Left ventricle myocardium inferior (tissue), 1 donor: Measurements from ENCODE around the gene RAMP3. TPM values are rescaled to one million over a fixed set of nuclear protein-coding genes. Genes with fewer than 3 reads are reported as not detected.

Source experiments
- DNase-seq: peaks from one replicate; pipeline ENCODE4 v3.0.0-alpha.2; 2020
- H3K27ac ChIP-seq: fragments of 200-600 bp; replicated peaks from 2 replicates; pipeline ENCODE4 v1.8.0; 2021
- H3K27me3 ChIP-seq: fragments of 200-600 bp; 2 replicates; pipeline ENCODE4 v1.8.0; 2021; ENCODE audit warnings: low read depth
- H3K36me3 ChIP-seq: fragments of 200-600 bp; 2 replicates; pipeline ENCODE4 v1.8.0; 2021
- H3K4me1 ChIP-seq: fragments of 200-600 bp; 2 replicates; pipeline ENCODE4 v1.8.0; 2021
- H3K4me3 ChIP-seq: fragments of 200-600 bp; 2 replicates; pipeline ENCODE4 v1.8.0; 2021; ENCODE audit warnings: mild to moderate bottlenecking, moderate library complexity
- H3K9me3 ChIP-seq: fragments of 200-600 bp; replicated peaks from 2 replicates; pipeline ENCODE4 v1.8.0; 2021
- intact Hi-C: fragments of 100-400 bp; cut with micrococcal nuclease; formaldehyde crosslinking; loops from one replicate; pipeline ENCODE4 v1.11.0; 2022
- total RNA-seq: library from RNA; stranded (reverse); fragmentation: NEBNext Ultra II Directional; extraction: Animal tissue kit (Norgen Biotek cat#: 25700); gene quantifications from one replicate; pipeline ENCODE4 v1.2.1, GENCODE V29; 2021
- TF ChIP-seq, protein P1 (sequence below): fragments of 200-600 bp; IDR thresholded peaks from 2 replicates; pipeline ENCODE4 v1.8.0; 2021; ENCODE audit warnings: antibody characterized with exemption, mild to moderate bottlenecking, borderline replicate concordance
- donor health status: DM: no; HTN: yes; CAD: no; lungs with severe emphysema.

The RAMP3 gene
- total RNA-seq, 1 donor from 2014 or later: 30.7 TPM

GRCh38 chr7:45193828-45194227 is 36.2 kb downstream of the RAMP3 start:
- intact Hi-C loops: no loop called here
- Histone ChIP-seq H3K9me3 (no peaks in the 10 kb centered on the region), H3K36me3 (no peaks in the 10 kb centered on the region), H3K4me3 (no peak overlapping the region), H3K27me3 (peaks cover 5% of the 10 kb centered on the region), H3K27ac (peak overlapping the region; percentile 16), H3K4me1 (peaks cover 15% of the 10 kb centered on the region)
- TF ChIP-seq, protein P1, sequence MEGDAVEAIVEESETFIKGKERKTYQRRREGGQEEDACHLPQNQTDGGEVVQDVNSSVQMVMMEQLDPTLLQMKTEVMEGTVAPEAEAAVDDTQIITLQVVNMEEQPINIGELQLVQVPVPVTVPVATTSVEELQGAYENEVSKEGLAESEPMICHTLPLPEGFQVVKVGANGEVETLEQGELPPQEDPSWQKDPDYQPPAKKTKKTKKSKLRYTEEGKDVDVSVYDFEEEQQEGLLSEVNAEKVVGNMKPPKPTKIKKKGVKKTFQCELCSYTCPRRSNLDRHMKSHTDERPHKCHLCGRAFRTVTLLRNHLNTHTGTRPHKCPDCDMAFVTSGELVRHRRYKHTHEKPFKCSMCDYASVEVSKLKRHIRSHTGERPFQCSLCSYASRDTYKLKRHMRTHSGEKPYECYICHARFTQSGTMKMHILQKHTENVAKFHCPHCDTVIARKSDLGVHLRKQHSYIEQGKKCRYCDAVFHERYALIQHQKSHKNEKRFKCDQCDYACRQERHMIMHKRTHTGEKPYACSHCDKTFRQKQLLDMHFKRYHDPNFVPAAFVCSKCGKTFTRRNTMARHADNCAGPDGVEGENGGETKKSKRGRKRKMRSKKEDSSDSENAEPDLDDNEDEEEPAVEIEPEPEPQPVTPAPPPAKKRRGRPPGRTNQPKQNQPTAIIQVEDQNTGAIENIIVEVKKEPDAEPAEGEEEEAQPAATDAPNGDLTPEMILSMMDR: no peak
- no peak for DNase-seq

DNA sequence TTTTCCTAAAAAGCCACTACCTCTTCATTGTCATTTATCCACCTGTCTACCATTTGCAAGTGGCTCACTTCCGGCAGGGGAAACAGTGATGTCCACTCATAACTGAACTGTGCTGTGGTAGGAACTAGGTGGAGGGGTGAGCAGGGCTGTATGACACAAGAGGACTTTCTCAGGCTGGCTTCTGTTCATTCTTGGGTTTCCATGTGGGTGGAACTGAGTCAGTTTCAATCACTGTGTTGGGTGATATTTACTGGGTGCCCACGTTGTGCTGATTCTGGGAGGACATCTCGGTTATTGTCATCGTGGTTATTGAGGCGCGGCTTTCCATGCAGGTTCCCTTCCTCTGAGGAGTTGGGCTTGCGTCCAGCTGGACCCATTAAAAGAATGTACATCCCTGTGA is 38.8 kb downstream of the RAMP3 start:
- TF ChIP-seq, protein P1: no peak
- H3K9me3 ChIP-seq: no peaks in the 10 kb centered on the region
- DNase-seq: no peak
- no peaks in the 10 kb centered on the region for H3K4me1 ChIP-seq
- intact Hi-C loops: no loop called here
- H3K4me3 ChIP-seq: no peak overlapping the region
- no peak overlapping the region for H3K27ac ChIP-seq
- H3K27me3 ChIP-seq: no peaks in the 10 kb centered on the region
- H3K36me3 ChIP-seq: no peaks in the 10 kb centered on the region

GRCh38 chr7:45197461-45197860 is 39.9 kb downstream of the RAMP3 start:
- Histone ChIP-seq H3K27me3 (no peaks in the 10 kb centered on the region), H3K4me1 (no peaks in the 10 kb centered on the region), H3K36me3 (no peaks in the 10 kb centered on the region), H3K27ac (no peak overlapping the region), H3K4me3 (no peak overlapping the region), H3K9me3 (no peaks in the 10 kb centered on the region)
- TF ChIP-seq, protein P1: no peak
- DNase-seq: no peak
- intact Hi-C loops: no loop called here

- peaks cover 14% of the 10 kb centered on the region for H3K4me1 ChIP-seq
- H3K4me3 ChIP-seq: no peak overlapping the region
- peaks cover 4% of the 10 kb centered on the region for H3K27me3 ChIP-seq
- H3K36me3 ChIP-seq: no peaks in the 10 kb centered on the region
- TF ChIP-seq, protein P1: no peak
- intact Hi-C loops: no loop called here
- no peak for DNase-seq
- no peak overlapping the region for H3K27ac ChIP-seq
- no peaks in the 10 kb centered on the region for H3K9me3 ChIP-seq
These were observed 41.4 kb downstream of the RAMP3 start for GRCh38 chr7:45198986-45199385.

- Histone ChIP-seq H3K4me3 (no peak overlapping the region), H3K27ac (no peak overlapping the region), H3K27me3 (peaks cover 4% of the 10 kb centered on the region), H3K36me3 (no peaks in the 10 kb centered on the region), H3K9me3 (no peaks in the 10 kb centered on the region), H3K4me1 (peaks cover 19% of the 10 kb centered on the region)
- intact Hi-C loops: no loop called here
- no peak for DNase-seq
- TF ChIP-seq, protein P1: no peak
These were observed 41.9 kb downstream of the RAMP3 start for GRCh38 chr7:45199506-45199905.

DNA sequence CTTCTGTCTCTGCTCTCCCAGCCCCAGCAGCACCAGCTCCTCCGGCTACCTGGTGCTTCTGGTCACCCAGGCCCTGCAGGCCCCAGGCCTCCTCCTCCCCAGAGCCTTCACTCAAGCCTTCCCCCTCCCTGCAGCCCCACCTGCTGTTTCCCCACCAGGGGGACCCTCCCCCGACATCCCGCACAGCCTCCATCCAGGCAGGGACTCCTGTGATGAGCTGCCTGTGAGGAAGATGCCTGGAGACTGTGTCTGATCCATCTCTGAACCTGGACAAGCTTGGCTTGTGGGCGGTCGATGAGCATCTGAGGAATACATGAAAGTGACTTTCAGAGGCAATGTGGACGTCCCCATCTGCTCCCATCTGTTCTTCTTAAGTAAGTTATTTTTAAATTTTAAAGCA is 45.0 kb downstream of the RAMP3 start:
- Histone ChIP-seq H3K9me3 (no peaks in the 10 kb centered on the region), H3K36me3 (no peaks in the 10 kb centered on the region), H3K4me3 (no peak overlapping the region), H3K27ac (peak overlapping the region; percentile 77), H3K27me3 (peaks cover 4% of the 10 kb centered on the region), H3K4me1 (peaks cover 24% of the 10 kb centered on the region)
- no peak for DNase-seq
- TF ChIP-seq, protein P1: no peak
- intact Hi-C loops: no loop called here
